Breast epithelium (tissue), 3 donors: ENCODE data around the gene PCARE.

ENCODE experiments used
- CTCF ChIP-seq, 3 donors: fragments of 450-650 bp; IDR thresholded peaks; one replicate each; pipeline ENCODE4 v1.5.1; 2016 to 2017; ENCODE audit warnings: antibody characterized with exemption in 3 of 3, mild to moderate bottlenecking in 3 of 3, moderate library complexity in 3 of 3
- POLR2A ChIP-seq: fragments of 450-650 bp; IDR thresholded peaks from one replicate; pipeline ENCODE4 v1.6.1; 2016; ENCODE audit warnings: antibody characterized with exemption, mild to moderate bottlenecking, moderate library complexity
- POLR2AphosphoS5 ChIP-seq, 3 donors: sonication (generic); formaldehyde crosslinking; IDR thresholded peaks; one replicate each; pipeline ENCODE4 v1.6.1; 2017; ENCODE audit warnings: antibody characterized with exemption in 3 of 3

GRCh38 chr2:29032189-29032588 is 42.1 kb downstream of the PCARE start:
- no peak for TF ChIP-seq POLR2AphosphoS5 (IDR thresholded peaks at IDR 0.05)
- TF ChIP-seq CTCF (IDR thresholded peaks at IDR 0.05): no peak
- TF ChIP-seq POLR2A: no peak
